ENCODE results near the gene FASN. TPM values are rescaled to one million over a fixed set of nuclear protein-coding genes. Genes with fewer than 3 reads are reported as not detected.

The FASN gene
- total and polyA plus RNA-seq, 2 experiments from 2014 or later: 85.9 to 276 TPM

- no peak for TF ChIP-seq CTCF (IDR thresholded peaks at IDR 0.05; ENCODE audit: low read depth, low read length)
- no peaks in the 10 kb centered on the region for H3K36me3 ChIP-seq
- H3K4me3 ChIP-seq: no peak overlapping the region
- no peaks in the 10 kb centered on the region for H3K9me3 ChIP-seq (ENCODE audit: low read depth)
- no peak for DNase-seq (ENCODE audit: low read depth in 1 of 2, low spot score in 1 of 2)
- no peaks in the 10 kb centered on the region for H3K27me3 ChIP-seq
- no peak overlapping the region for H3K27ac ChIP-seq
- peaks cover 33% of the 10 kb centered on the region for H3K4me1 ChIP-seq (ENCODE audit: low read depth)
Measured at GRCh38 chr17:82114872-82115271, 16.8 kb upstream of the FASN start.

DNA sequence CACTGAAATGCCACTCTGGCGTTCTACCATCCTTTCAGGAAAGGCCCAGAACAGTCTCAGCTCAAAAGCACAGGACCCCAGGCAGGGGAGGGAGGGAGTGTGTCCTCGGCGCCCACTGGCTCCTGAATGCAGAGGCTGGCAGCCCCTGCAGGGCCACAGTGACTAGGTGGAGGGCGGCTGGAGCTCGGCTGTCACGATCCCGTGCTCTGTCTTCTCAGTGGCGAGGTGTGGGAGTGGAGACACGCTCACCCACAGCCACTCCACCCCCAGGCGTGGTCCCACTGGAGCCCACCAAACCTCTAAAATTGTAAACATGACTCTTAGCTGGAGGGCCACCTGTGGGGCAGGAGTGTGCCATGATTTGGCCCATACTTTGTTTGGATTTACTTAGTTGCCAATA, 16.4 kb upstream of the FASN start:
- H3K36me3 ChIP-seq: no peaks in the 10 kb centered on the region
- H3K4me3 ChIP-seq: no peak overlapping the region
- DNase-seq (ENCODE audit: low read depth in 1 of 2, low spot score in 1 of 2): no peak
- no peak overlapping the region for H3K27ac ChIP-seq
- H3K4me1 ChIP-seq (ENCODE audit: low read depth): peaks cover 33% of the 10 kb centered on the region
- no peaks in the 10 kb centered on the region for H3K9me3 ChIP-seq (ENCODE audit: low read depth)
- TF ChIP-seq CTCF (IDR thresholded peaks at IDR 0.05; ENCODE audit: low read depth, low read length): no peak
- no peaks in the 10 kb centered on the region for H3K27me3 ChIP-seq

DNA sequence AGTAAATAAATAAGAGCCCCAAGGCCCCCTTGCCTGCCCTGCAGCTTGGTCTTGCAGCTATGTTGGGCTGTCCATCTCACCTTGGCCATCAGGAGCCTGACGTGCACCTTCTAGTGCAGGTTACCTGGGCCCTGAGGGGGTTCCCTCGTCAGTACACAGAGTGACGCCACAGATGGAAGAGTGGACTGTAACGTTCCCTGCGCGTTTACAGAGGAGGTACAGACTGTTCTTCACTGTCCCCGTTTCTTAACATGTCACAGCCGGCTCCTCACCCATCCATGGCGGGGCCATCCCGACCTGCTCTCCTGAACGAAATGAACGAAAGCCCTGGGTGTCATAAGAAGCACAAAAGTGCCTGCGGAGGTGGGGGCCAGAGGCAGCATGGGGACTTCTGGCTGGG, 15.9 kb upstream of the FASN start:
- no peaks in the 10 kb centered on the region for H3K27me3 ChIP-seq
- TF ChIP-seq CTCF (IDR thresholded peaks at IDR 0.05; ENCODE audit: low read depth, low read length): no peak
- H3K36me3 ChIP-seq: no peaks in the 10 kb centered on the region
- DNase-seq (ENCODE audit: low read depth in 1 of 2, low spot score in 1 of 2): no peak
- no peaks in the 10 kb centered on the region for H3K9me3 ChIP-seq (ENCODE audit: low read depth)
- peaks cover 28% of the 10 kb centered on the region for H3K4me1 ChIP-seq (ENCODE audit: low read depth)
- no peak overlapping the region for H3K27ac ChIP-seq
- H3K4me3 ChIP-seq: no peak overlapping the region

- Histone ChIP-seq H3K4me1 (ENCODE audit: low read depth) (peaks cover 24% of the 10 kb centered on the region), H3K9me3 (ENCODE audit: low read depth) (no peaks in the 10 kb centered on the region), H3K4me3 (no peak overlapping the region), H3K36me3 (no peaks in the 10 kb centered on the region), H3K27me3 (no peaks in the 10 kb centered on the region), H3K27ac (no peak overlapping the region)
- no peak for DNase-seq (ENCODE audit: low read depth in 1 of 2, low spot score in 1 of 2)
- TF ChIP-seq CTCF (IDR thresholded peaks at IDR 0.05; ENCODE audit: low read depth, low read length): no peak
Measured at GRCh38 chr17:82113422-82113821, 15.4 kb upstream of the FASN start.

GRCh38 chr17:82112914-82113311, 14.9 kb upstream of the FASN start:
- Histone ChIP-seq H3K9me3 (ENCODE audit: low read depth) (no peaks in the 10 kb centered on the region), H3K4me1 (ENCODE audit: low read depth) (peaks cover 19% of the 10 kb centered on the region), H3K36me3 (no peaks in the 10 kb centered on the region), H3K27me3 (no peaks in the 10 kb centered on the region), H3K4me3 (no peak overlapping the region), H3K27ac (no peak overlapping the region)
- no peak for DNase-seq (ENCODE audit: low read depth in 1 of 2, low spot score in 1 of 2)
- TF ChIP-seq CTCF (IDR thresholded peaks at IDR 0.05; ENCODE audit: low read depth, low read length): no peak

Data from cardiac muscle cell (in vitro differentiated cells and primary cell).